IgD-negative memory B cell (primary cell): ENCODE measurements around the gene NR3C2. TPM values are rescaled to one million over a fixed set of nuclear protein-coding genes. Genes with fewer than 3 reads are reported as not detected.

Source experiments
- H3K27ac Mint-ChIP-seq, 3 donors: one replicate each; pipeline ENCODE4 v1.8.0; 2020 to 2022; ENCODE audit warnings: mild to moderate bottlenecking in 3 of 3, mixed read lengths in 3 of 3, moderate library complexity in 1 of 3
- H3K27me3 Mint-ChIP-seq: one replicate; pipeline ENCODE4 v1.8.0; 2021; ENCODE audit warnings: mixed read lengths
- H3K36me3 Mint-ChIP-seq: one replicate; pipeline ENCODE4 v1.8.0; 2020; ENCODE audit warnings: mild to moderate bottlenecking, mixed read lengths
- H3K4me1 Mint-ChIP-seq, 3 donors: one replicate each; pipeline ENCODE4 v1.8.0; 2020 to 2022; ENCODE audit warnings: mixed read lengths in 3 of 3, mild to moderate bottlenecking in 1 of 3
- H3K4me3 Mint-ChIP-seq, 4 donors: one replicate each; pipeline ENCODE4 v1.8.0; 2020 to 2022; ENCODE audit warnings: mild to moderate bottlenecking in 4 of 4, mixed read lengths in 4 of 4, moderate library complexity in 3 of 4
- H3K9me3 Mint-ChIP-seq, 3 donors: one replicate each; pipeline ENCODE4 v1.8.0; 2020 to 2021; ENCODE audit warnings: mixed read lengths in 3 of 3, mild to moderate bottlenecking in 1 of 3
- polyA plus RNA-seq: library from polyadenylated mRNA; unstranded; fragments of 300-500 nt; fragmentation: Illumina TruSeq; gene quantifications from one replicate; pipeline ENCODE4 v1.2.3, GENCODE V29; 2021

Gene NR3C2
- polyA plus RNA-seq, 1 donor from 2014 or later, result 2.3 TPM

- Mint-ChIP-seq H3K4me1 (peaks cover 0 to 3% (median 0%) of the 10 kb centered on the region in 3 donors), H3K36me3 (peaks cover 1% of the 10 kb centered on the region), H3K4me3 (no peak overlapping the region), H3K27me3 (no peaks in the 10 kb centered on the region), H3K27ac (no peak overlapping the region), H3K9me3 (peaks cover 0 to 2% (median 0%) of the 10 kb centered on the region in 3 donors)
Measured at GRCh38 chr4:148263127-148263526, 179.1 kb downstream of the NR3C2 start.

GRCh38 chr4:148261848-148262247 is 180.4 kb downstream of the NR3C2 start:
- Mint-ChIP-seq H3K4me3 (no peak overlapping the region), H3K27me3 (no peaks in the 10 kb centered on the region), H3K36me3 (peaks cover 1% of the 10 kb centered on the region), H3K9me3 (peaks cover 0 to 2% (median 0%) of the 10 kb centered on the region in 3 donors), H3K4me1 (peaks cover 0 to 3% (median 0%) of the 10 kb centered on the region in 3 donors), H3K27ac (no peak overlapping the region)

GRCh38 chr4:148259841-148260240 is 182.4 kb downstream of the NR3C2 start:
- no peaks in the 10 kb centered on the region for H3K36me3 Mint-ChIP-seq
- H3K27ac Mint-ChIP-seq, result no peak overlapping the region
- H3K4me1 Mint-ChIP-seq, result peaks cover 0 to 5% (median 0%) of the 10 kb centered on the region in 3 donors
- no peaks in the 10 kb centered on the region for H3K9me3 Mint-ChIP-seq
- H3K27me3 Mint-ChIP-seq, result no peaks in the 10 kb centered on the region
- no peak overlapping the region for H3K4me3 Mint-ChIP-seq

- no peaks in the 10 kb centered on the region for H3K27me3 Mint-ChIP-seq
- H3K9me3 Mint-ChIP-seq, result no peaks in the 10 kb centered on the region
- H3K4me3 Mint-ChIP-seq, result no peak overlapping the region
- H3K27ac Mint-ChIP-seq, result no peak overlapping the region
- H3K4me1 Mint-ChIP-seq, result peaks cover 0 to 5% (median 0%) of the 10 kb centered on the region in 3 donors
- H3K36me3 Mint-ChIP-seq, result no peaks in the 10 kb centered on the region
Measured at GRCh38 chr4:148258535-148258934, 183.7 kb downstream of the NR3C2 start.

GRCh38 chr4:148255344-148255720 is 186.9 kb downstream of the NR3C2 start:
- no peak overlapping the region for H3K4me3 Mint-ChIP-seq
- H3K27me3 Mint-ChIP-seq, result no peaks in the 10 kb centered on the region
- peaks cover 0 to 4% (median 2%) of the 10 kb centered on the region in 3 donors for H3K4me1 Mint-ChIP-seq
- H3K27ac Mint-ChIP-seq, result no peak overlapping the region
- no peaks in the 10 kb centered on the region for H3K36me3 Mint-ChIP-seq
- H3K9me3 Mint-ChIP-seq, result no peaks in the 10 kb centered on the region

- H3K27me3 Mint-ChIP-seq, result no peaks in the 10 kb centered on the region
- H3K4me1 Mint-ChIP-seq, result peaks cover 0 to 4% (median 2%) of the 10 kb centered on the region in 3 donors
- H3K27ac Mint-ChIP-seq, result no peak overlapping the region
- H3K4me3 Mint-ChIP-seq, result no peak overlapping the region
- H3K9me3 Mint-ChIP-seq, result no peaks in the 10 kb centered on the region
- no peaks in the 10 kb centered on the region for H3K36me3 Mint-ChIP-seq
Measured at GRCh38 chr4:148254621-148255343, 187.4 kb downstream of the NR3C2 start.

- Mint-ChIP-seq H3K9me3 (no peaks in the 10 kb centered on the region), H3K4me1 (peaks cover 0 to 4% (median 2%) of the 10 kb centered on the region in 3 donors), H3K27me3 (no peaks in the 10 kb centered on the region), H3K27ac (no peak overlapping the region), H3K4me3 (no peak overlapping the region), H3K36me3 (no peaks in the 10 kb centered on the region)
Measured at GRCh38 chr4:148253768-148254167, 188.4 kb downstream of the NR3C2 start.

- Mint-ChIP-seq H3K27me3 (no peaks in the 10 kb centered on the region), H3K36me3 (peaks cover 2% of the 10 kb centered on the region), H3K4me3 (no peak overlapping the region), H3K9me3 (no peaks in the 10 kb centered on the region), H3K4me1 (peaks cover 0 to 2% (median 0%) of the 10 kb centered on the region in 3 donors), H3K27ac (no peak overlapping the region)
Measured at GRCh38 chr4:148248824-148249223, 193.4 kb downstream of the NR3C2 start.

- peaks cover 0 to 2% (median 0%) of the 10 kb centered on the region in 3 donors for H3K4me1 Mint-ChIP-seq
- no peaks in the 10 kb centered on the region for H3K9me3 Mint-ChIP-seq
- H3K36me3 Mint-ChIP-seq, result peaks cover 5% of the 10 kb centered on the region
- no peak overlapping the region for H3K27ac Mint-ChIP-seq
- no peaks in the 10 kb centered on the region for H3K27me3 Mint-ChIP-seq
- H3K4me3 Mint-ChIP-seq, result no peak overlapping the region
Measured at GRCh38 chr4:148245015-148245414, 197.2 kb downstream of the NR3C2 start.

- Mint-ChIP-seq H3K27me3 (no peaks in the 10 kb centered on the region), H3K9me3 (no peaks in the 10 kb centered on the region), H3K4me1 (peaks cover 0 to 2% (median 1%) of the 10 kb centered on the region in 3 donors), H3K36me3 (peaks cover 7% of the 10 kb centered on the region), H3K4me3 (no peak overlapping the region), H3K27ac (no peak overlapping the region)
Measured at GRCh38 chr4:148243837-148244236, 198.4 kb downstream of the NR3C2 start.

GRCh38 chr4:148240241-148240640 is 202.0 kb downstream of the NR3C2 start:
- H3K4me3 Mint-ChIP-seq, result no peak overlapping the region
- peaks cover 6% of the 10 kb centered on the region for H3K36me3 Mint-ChIP-seq
- H3K9me3 Mint-ChIP-seq, result no peaks in the 10 kb centered on the region
- no peak overlapping the region for H3K27ac Mint-ChIP-seq
- peaks cover 0 to 5% (median 1%) of the 10 kb centered on the region in 3 donors for H3K4me1 Mint-ChIP-seq
- no peaks in the 10 kb centered on the region for H3K27me3 Mint-ChIP-seq

GRCh38 chr4:148239494-148239985 is 202.7 kb downstream of the NR3C2 start:
- Mint-ChIP-seq H3K4me1 (peaks cover 0 to 5% (median 1%) of the 10 kb centered on the region in 3 donors), H3K4me3 (peak overlapping the region in 1 of 4 donors; percentile 12), H3K36me3 (peaks cover 6% of the 10 kb centered on the region), H3K27me3 (no peaks in the 10 kb centered on the region), H3K9me3 (no peaks in the 10 kb centered on the region), H3K27ac (no peak overlapping the region)

- H3K4me3 Mint-ChIP-seq, result no peak overlapping the region
Measured at GRCh38 chr4:148238811-148239493, 203.3 kb downstream of the NR3C2 start.

GRCh38 chr4:148238086-148238485 is 204.1 kb downstream of the NR3C2 start:
- H3K4me3 Mint-ChIP-seq, result no peak overlapping the region
- peaks cover 6% of the 10 kb centered on the region for H3K36me3 Mint-ChIP-seq

More at GRCh38 chr4:148238811-148239493, 203.3 kb downstream of the NR3C2 start:
- Mint-ChIP-seq H3K36me3 (peaks cover 6% of the 10 kb centered on the region), H3K27me3 (no peaks in the 10 kb centered on the region), H3K27ac (peak overlapping the region in 1 of 3 donors; percentile 14), H3K4me1 (peaks cover 0 to 5% (median 1%) of the 10 kb centered on the region in 3 donors), H3K9me3 (no peaks in the 10 kb centered on the region)

GRCh38 chr4:148235809-148236208 is 206.4 kb downstream of the NR3C2 start:
- Mint-ChIP-seq H3K27ac (no peak overlapping the region), H3K9me3 (peaks cover 0 to 3% (median 0%) of the 10 kb centered on the region in 3 donors), H3K4me1 (peaks cover 0 to 3% (median 1%) of the 10 kb centered on the region in 3 donors), H3K36me3 (peaks cover 5% of the 10 kb centered on the region), H3K27me3 (no peaks in the 10 kb centered on the region), H3K4me3 (no peak overlapping the region)

More at GRCh38 chr4:148238086-148238485, 204.1 kb downstream of the NR3C2 start:
- no peak overlapping the region for H3K27ac Mint-ChIP-seq
- H3K27me3 Mint-ChIP-seq, result no peaks in the 10 kb centered on the region
- peaks cover 0 to 5% (median 1%) of the 10 kb centered on the region in 3 donors for H3K4me1 Mint-ChIP-seq
- no peaks in the 10 kb centered on the region for H3K9me3 Mint-ChIP-seq
